Karpas-422 (cell line): ENCODE results near the gene CYP24A1. TPM values are rescaled to one million over a fixed set of nuclear protein-coding genes. Genes with fewer than 3 reads are reported as not detected.

Experiments used
- DNase-seq: peaks from one replicate; pipeline ENCODE4 v3.0.0-alpha.2; 2015
- H2AFZ ChIP-seq: fragments of 200-600 bp; sonication (generic); 2 replicates; pipeline ENCODE4 v1.6.1; 2014; ENCODE audit warnings: antibody characterized with exemption, low read length, mixed read lengths
- H3K27ac ChIP-seq: fragments of 200-600 bp; sonication (generic); 2 replicates; pipeline ENCODE4 v1.5.1; 2014; ENCODE audit warnings: mild to moderate bottlenecking, low read length, moderate library complexity
- H3K27me3 ChIP-seq: fragments of 200-600 bp; sonication (generic); 2 replicates; pipeline ENCODE4 v1.6.1; 2014; ENCODE audit warnings: low read length, mixed read lengths
- H3K36me3 ChIP-seq: fragments of 200-600 bp; sonication (generic); 2 replicates; pipeline ENCODE4 v1.6.1; 2014; ENCODE audit warnings: low read length, mixed read lengths; ENCODE audit not compliant: insufficient read depth
- H3K4me1 ChIP-seq: fragments of 200-600 bp; sonication (generic); 2 replicates; pipeline ENCODE4 v1.6.1; 2014; ENCODE audit warnings: mild to moderate bottlenecking, low read length, mixed read lengths
- H3K4me2 ChIP-seq: fragments of 200-600 bp; sonication (generic); 2 replicates; pipeline ENCODE4 v1.6.1; 2014; ENCODE audit warnings: low read length, low read depth, mild to moderate bottlenecking; ENCODE audit not compliant: poor library complexity, severe bottlenecking
- H3K4me3 ChIP-seq: fragments of 200-600 bp; sonication (generic); 2 replicates; pipeline ENCODE4 v1.5.1; 2014; ENCODE audit warnings: mild to moderate bottlenecking, antibody characterized with exemption, low read length, mixed read lengths
- H3K79me2 ChIP-seq: fragments of 200-600 bp; sonication (generic); 2 replicates; pipeline ENCODE4 v1.6.1; 2014; ENCODE audit warnings: mild to moderate bottlenecking, low read length, mixed read lengths
- H3K9ac ChIP-seq: fragments of 200-600 bp; sonication (generic); 2 replicates; pipeline ENCODE4 v1.6.0; 2014; ENCODE audit warnings: low read length
- H3K9me2 ChIP-seq: fragments of 200-600 bp; sonication (generic), shearing (Covaris generic); replicated peaks from 2 replicates; pipeline ENCODE4 v1.6.0; 2014; ENCODE audit warnings: mild to moderate bottlenecking, low read length, moderate library complexity; ENCODE audit not compliant: insufficient read depth
- H3K9me3 ChIP-seq: fragments of 300-700, 200-600 bp; sonication (generic); 2 replicates; pipeline ENCODE4 v1.6.1; 2014; ENCODE audit warnings: low read length, mixed read lengths
- H4K20me1 ChIP-seq: fragments of 200-600 bp; sonication (generic); 2 replicates; pipeline ENCODE4 v1.6.1; 2014; ENCODE audit warnings: mild to moderate bottlenecking, antibody characterized with exemption, low read length, low read depth; ENCODE audit not compliant: insufficient read depth
- total RNA-seq: library from RNA; depleted of rRNA; stranded (reverse); fragments of >200 nt; shearing (Covaris generic); gene quantifications from 2 replicates; pipeline ENCODE4 v1.2.3, GENCODE V29; 2014; ENCODE audit warnings: low replicate concordance

Gene CYP24A1
- total RNA-seq, 1 experiment from 2014 or later: not detected

DNA sequence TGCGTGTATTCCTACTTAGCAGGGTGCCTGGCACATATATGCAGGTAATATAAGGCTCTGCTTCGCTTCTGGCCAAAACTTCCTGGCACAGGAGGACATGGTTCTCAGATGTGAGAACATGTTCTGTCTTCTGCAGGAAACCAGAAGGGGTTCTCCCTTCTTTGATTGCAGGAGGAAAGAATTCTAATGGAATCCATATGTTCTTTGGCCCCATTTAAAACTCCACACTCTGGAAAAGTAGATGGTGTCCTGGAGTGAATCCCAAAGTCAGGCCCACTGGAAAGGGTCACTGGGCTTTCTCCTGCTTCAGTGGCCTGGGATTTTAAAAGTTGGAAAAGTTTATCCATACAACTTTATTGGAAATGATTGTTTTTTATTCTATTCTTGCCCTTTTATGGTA lies 16.4 kb upstream of the CYP24A1 start:
- Histone ChIP-seq H3K9me2 (no peaks in the 10 kb centered on the region), H3K9ac (no peak overlapping the region), H3K9me3 (no peaks in the 10 kb centered on the region), H3K4me3 (no peak overlapping the region), H3K4me2 (no peak overlapping the region), H3K27me3 (no peaks in the 10 kb centered on the region), H3K36me3 (no peaks in the 10 kb centered on the region), H3K4me1 (no peaks in the 10 kb centered on the region), H3K79me2 (no peaks in the 10 kb centered on the region), H3K27ac (no peak overlapping the region), H4K20me1 (no peaks in the 10 kb centered on the region), H2AFZ (no peak overlapping the region)
- no peak for DNase-seq

DNA sequence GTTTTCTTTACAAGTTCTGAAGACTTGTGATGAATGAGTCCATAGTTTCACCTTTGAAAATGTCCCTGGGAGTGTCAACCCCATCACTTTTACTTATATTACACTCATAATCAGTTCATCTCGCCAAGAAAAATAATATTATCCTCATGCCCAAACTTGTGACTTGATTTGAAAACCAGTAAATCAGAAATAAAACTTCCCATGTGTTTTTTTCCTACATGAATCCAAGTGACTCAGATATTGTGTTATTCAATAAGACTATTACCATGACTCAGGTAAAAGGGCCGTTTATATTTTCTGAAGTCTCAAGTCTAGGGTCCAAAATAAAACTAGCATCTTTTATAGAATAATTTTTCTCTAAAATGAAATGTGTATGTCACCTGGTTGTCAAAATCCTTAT lies 15.8 kb upstream of the CYP24A1 start:
- Histone ChIP-seq H3K36me3 (no peaks in the 10 kb centered on the region), H4K20me1 (no peaks in the 10 kb centered on the region), H3K4me2 (no peak overlapping the region), H3K4me1 (no peaks in the 10 kb centered on the region), H3K9me2 (no peaks in the 10 kb centered on the region), H3K27me3 (no peaks in the 10 kb centered on the region), H3K27ac (no peak overlapping the region), H2AFZ (no peak overlapping the region), H3K79me2 (no peaks in the 10 kb centered on the region), H3K9ac (no peak overlapping the region), H3K9me3 (no peaks in the 10 kb centered on the region), H3K4me3 (no peak overlapping the region)
- no peak for DNase-seq

DNA sequence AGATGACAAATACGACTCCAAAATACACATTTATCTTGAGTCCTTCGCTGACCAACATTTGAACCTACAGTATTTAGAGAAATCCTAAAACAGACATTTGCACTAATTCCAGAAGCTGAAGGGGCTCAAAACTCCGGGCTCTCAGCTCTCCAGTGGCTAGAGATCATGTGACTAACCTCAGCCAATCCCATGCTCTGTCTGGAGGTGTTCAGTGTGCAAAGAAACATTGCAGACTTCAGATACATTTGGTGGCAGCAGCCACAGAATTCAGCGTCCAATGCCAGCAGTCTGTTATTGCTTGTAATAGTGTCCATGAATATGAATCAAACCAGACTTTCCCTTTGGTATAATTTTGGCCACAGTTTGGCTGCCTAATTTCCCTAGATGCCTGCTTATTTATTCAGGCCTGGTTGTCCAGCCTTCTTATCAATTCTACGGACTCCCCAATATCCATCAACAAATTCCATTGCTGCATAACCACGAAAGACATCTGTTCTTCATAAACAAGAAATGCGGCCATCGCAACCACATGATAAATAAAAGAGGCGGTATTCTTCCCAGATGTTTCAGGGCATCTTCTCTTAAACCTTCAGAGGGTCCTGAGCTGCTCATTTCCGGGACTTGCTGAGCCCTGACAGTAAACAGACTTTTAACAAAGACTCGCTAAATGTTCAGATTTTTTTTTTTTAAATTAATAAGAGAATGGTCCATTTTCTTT lies 14.5 kb upstream of the CYP24A1 start:
- DNase-seq: no peak
- Histone ChIP-seq H3K79me2 (no peaks in the 10 kb centered on the region), H3K9ac (no peak overlapping the region), H3K36me3 (no peaks in the 10 kb centered on the region), H3K9me3 (no peaks in the 10 kb centered on the region), H3K27ac (no peak overlapping the region), H4K20me1 (no peaks in the 10 kb centered on the region), H3K9me2 (no peaks in the 10 kb centered on the region), H3K4me1 (no peaks in the 10 kb centered on the region), H3K4me3 (no peak overlapping the region), H3K4me2 (no peak overlapping the region), H2AFZ (no peak overlapping the region), H3K27me3 (no peaks in the 10 kb centered on the region)

DNA sequence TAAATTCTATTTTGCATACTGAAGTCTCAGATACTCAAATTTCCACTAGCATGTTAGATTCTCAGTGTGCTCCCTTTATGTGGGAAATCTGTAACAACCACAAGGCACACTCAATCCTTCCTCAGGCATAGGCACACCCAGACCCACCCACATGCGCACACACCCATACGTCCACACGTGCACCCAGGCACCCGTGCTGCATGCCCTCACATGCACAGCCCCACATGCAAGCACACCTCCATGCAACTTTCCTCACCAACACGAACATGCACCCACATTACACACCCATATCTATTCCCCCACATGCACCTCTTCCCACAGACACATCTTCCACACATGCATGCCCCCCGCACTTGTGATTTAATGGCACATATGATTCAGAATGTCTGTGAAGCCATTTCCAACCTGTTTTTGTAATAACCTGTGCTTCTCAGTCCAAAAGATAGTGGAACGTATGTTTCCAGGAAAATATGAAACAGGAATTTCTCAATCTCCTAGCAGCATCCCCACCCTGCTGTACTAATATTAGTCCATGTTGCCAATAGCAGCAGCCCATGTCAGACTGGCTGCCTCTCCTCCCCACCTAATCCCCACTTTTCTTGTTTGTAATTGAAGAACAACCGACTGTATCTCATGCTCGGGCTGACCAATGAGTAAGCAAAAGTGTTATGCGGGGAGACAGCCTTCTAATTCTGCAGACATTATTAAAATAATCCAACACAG lies 11.3 kb upstream of the CYP24A1 start:
- Histone ChIP-seq H3K9me2 (no peaks in the 10 kb centered on the region), H3K27me3 (no peaks in the 10 kb centered on the region), H3K9ac (no peak overlapping the region), H3K4me2 (no peak overlapping the region), H3K4me1 (no peaks in the 10 kb centered on the region), H3K36me3 (no peaks in the 10 kb centered on the region), H3K4me3 (no peak overlapping the region), H2AFZ (no peak overlapping the region), H3K79me2 (no peaks in the 10 kb centered on the region), H4K20me1 (no peaks in the 10 kb centered on the region), H3K9me3 (no peaks in the 10 kb centered on the region), H3K27ac (no peak overlapping the region)
- no peak for DNase-seq

DNA sequence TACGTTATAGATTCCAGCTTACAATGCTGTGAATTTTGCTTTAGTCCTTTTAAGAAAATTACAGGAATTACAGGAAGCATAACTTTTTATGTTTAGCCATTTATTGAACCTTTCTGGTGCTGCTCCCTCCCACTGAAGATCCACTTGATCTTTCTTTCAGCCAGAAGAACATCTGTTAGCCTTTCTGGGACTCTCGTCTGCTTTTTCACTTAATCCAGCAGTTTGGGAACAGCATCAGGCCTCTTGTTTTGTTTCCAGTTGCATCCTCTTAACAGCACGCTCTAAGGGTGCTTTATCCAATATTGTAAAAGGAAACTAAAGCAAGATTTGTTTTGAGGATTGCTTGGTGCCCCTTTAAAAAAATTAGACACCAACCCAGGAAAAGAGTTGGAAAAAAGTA lies 10.3 kb upstream of the CYP24A1 start:
- H3K4me2 ChIP-seq: no peak overlapping the region
- H3K4me1 ChIP-seq: no peaks in the 10 kb centered on the region
- no peaks in the 10 kb centered on the region for H3K27me3 ChIP-seq
- H4K20me1 ChIP-seq: no peaks in the 10 kb centered on the region
- H3K79me2 ChIP-seq: no peaks in the 10 kb centered on the region
- no peak overlapping the region for H3K4me3 ChIP-seq
- no peaks in the 10 kb centered on the region for H3K9me3 ChIP-seq
- H3K9me2 ChIP-seq: no peaks in the 10 kb centered on the region
- DNase-seq: no peak
- H3K9ac ChIP-seq: no peak overlapping the region
- no peak overlapping the region for H2AFZ ChIP-seq
- no peaks in the 10 kb centered on the region for H3K36me3 ChIP-seq
- no peak overlapping the region for H3K27ac ChIP-seq

DNA sequence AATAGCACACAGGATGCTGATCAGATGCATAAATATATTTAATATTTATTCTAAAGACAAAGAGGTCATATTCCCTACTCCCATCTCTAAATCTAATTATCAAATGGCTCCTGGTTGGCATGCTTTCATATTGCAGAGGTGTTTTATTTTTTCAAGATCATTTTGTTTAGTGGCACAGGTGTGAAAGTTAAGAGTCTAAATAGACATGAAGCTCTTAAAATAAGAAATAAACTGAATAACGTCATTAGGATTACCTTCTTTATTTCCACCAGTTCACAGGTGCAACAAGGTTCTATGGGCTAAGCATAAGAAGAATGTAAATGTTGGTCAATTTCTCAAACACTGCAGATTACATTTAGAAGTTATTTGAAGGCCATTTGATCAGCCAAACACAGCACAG lies 7.1 kb upstream of the CYP24A1 start:
- Histone ChIP-seq H4K20me1 (no peaks in the 10 kb centered on the region), H3K9ac (no peak overlapping the region), H3K36me3 (no peaks in the 10 kb centered on the region), H3K4me3 (no peak overlapping the region), H3K4me2 (no peak overlapping the region), H3K9me3 (no peaks in the 10 kb centered on the region), H3K4me1 (no peaks in the 10 kb centered on the region), H3K27ac (no peak overlapping the region), H3K79me2 (no peaks in the 10 kb centered on the region), H3K27me3 (no peaks in the 10 kb centered on the region), H2AFZ (no peak overlapping the region), H3K9me2 (no peaks in the 10 kb centered on the region)
- no peak for DNase-seq

DNA sequence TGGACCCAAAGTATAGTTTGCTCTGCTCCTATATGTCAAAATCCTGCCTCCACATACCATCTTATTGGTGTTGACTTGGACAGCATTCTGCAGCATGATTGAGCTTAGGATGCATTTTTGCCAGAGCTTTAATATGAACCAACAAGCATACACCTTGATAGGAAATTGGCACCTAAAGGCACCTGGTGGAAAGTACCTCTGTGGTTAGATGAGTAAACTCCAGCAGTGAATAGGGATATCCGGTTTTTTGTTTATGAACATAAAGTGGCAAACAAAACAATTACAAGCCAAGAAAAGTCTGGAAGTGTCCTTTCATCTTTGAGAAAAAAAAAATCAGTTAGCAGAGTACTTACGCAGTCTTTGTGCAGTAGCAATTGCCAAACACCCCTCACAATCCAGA lies 6.2 kb upstream of the CYP24A1 start:
- H3K27me3 ChIP-seq: no peaks in the 10 kb centered on the region
- no peaks in the 10 kb centered on the region for H3K9me3 ChIP-seq
- no peak overlapping the region for H3K9ac ChIP-seq
- H3K4me3 ChIP-seq: no peak overlapping the region
- no peaks in the 10 kb centered on the region for H3K36me3 ChIP-seq
- no peak for DNase-seq
- no peaks in the 10 kb centered on the region for H3K9me2 ChIP-seq
- no peak overlapping the region for H3K4me2 ChIP-seq
- no peak overlapping the region for H2AFZ ChIP-seq
- no peaks in the 10 kb centered on the region for H3K4me1 ChIP-seq
- H3K27ac ChIP-seq: no peak overlapping the region
- H3K79me2 ChIP-seq: no peaks in the 10 kb centered on the region
- no peaks in the 10 kb centered on the region for H4K20me1 ChIP-seq

DNA sequence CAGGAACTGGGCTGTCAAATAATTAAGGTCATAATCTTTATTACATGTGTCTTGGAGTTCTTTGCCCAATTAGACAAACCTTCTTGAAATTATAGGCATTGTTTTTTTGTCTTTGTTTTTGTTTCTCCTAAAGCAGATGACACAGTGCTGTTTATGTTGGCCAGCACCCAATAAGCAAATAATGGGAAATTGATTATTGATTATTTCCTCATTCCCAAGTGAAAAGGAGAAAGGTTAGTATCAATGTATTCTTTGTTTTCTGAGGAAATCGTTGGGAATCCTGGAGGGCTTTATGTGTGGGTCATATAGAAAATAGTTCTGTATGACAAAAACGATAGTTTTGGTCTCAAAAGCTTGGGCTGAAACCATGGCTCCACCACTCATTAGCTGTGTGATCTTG lies 4.5 kb upstream of the CYP24A1 start:
- no peaks in the 10 kb centered on the region for H4K20me1 ChIP-seq
- no peak for DNase-seq
- H3K27ac ChIP-seq: no peak overlapping the region
- H3K9me2 ChIP-seq: no peaks in the 10 kb centered on the region
- H3K4me2 ChIP-seq: no peak overlapping the region
- H3K9me3 ChIP-seq: no peaks in the 10 kb centered on the region
- no peak overlapping the region for H3K9ac ChIP-seq
- no peaks in the 10 kb centered on the region for H3K36me3 ChIP-seq
- H3K79me2 ChIP-seq: no peaks in the 10 kb centered on the region
- no peak overlapping the region for H3K4me3 ChIP-seq
- H3K4me1 ChIP-seq: no peaks in the 10 kb centered on the region
- no peaks in the 10 kb centered on the region for H3K27me3 ChIP-seq
- no peak overlapping the region for H2AFZ ChIP-seq
